GM18867 (cell line): ENCODE data around the gene PDE11A.

Source experiments
- ATAC-seq: cut with Tn5 transposase; IDR thresholded peaks from one replicate; pipeline ENCODE4 v1.9.1; 2021; ENCODE audit warnings: mild to moderate bottlenecking, moderate library complexity; ENCODE audit not compliant: unreplicated experiment

PDE11A gene

DNA sequence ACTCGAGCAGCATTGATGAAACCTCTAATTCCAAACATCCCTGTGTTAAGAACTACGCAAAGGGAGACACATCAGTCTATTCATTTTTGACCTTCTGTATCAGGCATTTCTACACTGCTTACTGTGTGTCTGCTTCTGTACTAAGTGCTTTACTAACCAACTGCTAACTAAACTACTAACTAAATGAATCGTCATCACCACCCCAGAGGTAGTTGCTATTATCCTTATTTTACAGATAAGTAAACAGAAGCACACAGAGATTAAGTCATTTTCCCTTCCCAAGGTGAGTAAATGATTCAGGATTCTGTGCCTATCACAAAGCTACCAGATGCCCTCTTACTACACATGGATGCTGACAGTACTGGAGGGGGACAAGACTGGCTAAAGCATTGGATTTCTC, 395.9 kb downstream of the PDE11A start:
- no peak for ATAC-seq

DNA sequence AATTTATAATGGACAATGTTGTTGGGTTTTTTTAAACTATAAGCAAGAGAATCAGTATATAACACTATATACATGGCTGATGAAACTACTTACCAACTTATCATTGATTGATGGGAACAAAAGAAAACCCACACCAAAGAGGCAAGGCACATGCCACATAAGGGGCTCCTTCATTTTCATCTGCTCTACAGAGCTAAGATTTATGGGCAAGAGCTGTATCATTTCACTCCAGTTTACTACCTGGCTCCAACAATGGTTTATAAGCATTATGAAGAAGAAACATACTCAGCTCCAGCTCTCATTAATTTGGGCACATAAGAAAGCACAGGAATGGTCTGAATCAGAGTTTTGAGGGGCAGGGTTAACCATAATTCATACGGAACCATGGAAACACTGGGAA, 396.8 kb downstream of the PDE11A start:
- no peak for ATAC-seq

DNA sequence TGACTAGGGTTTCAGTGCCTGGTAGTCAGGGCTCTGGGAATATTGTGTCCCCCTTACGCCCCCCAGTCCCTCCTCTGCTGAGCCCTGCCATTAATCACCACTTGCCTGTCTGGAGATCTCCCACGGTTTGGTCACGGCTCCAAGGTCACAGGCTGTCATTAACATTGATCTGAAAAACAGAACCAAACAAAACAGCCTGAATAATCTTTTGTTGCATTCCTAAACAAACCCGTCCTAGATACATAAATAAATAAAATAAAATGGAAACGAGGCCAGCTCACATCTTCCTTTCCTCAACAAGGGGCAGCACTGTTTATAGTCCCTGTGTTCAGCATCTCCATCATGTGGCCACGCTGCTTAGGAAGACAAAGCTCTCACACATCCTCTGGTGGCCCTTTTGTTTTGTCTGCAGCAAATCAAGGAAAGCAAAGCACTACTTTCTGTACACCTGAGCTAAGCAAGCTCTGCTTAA, 397.2 kb downstream of the PDE11A start:
- no peak for ATAC-seq

DNA sequence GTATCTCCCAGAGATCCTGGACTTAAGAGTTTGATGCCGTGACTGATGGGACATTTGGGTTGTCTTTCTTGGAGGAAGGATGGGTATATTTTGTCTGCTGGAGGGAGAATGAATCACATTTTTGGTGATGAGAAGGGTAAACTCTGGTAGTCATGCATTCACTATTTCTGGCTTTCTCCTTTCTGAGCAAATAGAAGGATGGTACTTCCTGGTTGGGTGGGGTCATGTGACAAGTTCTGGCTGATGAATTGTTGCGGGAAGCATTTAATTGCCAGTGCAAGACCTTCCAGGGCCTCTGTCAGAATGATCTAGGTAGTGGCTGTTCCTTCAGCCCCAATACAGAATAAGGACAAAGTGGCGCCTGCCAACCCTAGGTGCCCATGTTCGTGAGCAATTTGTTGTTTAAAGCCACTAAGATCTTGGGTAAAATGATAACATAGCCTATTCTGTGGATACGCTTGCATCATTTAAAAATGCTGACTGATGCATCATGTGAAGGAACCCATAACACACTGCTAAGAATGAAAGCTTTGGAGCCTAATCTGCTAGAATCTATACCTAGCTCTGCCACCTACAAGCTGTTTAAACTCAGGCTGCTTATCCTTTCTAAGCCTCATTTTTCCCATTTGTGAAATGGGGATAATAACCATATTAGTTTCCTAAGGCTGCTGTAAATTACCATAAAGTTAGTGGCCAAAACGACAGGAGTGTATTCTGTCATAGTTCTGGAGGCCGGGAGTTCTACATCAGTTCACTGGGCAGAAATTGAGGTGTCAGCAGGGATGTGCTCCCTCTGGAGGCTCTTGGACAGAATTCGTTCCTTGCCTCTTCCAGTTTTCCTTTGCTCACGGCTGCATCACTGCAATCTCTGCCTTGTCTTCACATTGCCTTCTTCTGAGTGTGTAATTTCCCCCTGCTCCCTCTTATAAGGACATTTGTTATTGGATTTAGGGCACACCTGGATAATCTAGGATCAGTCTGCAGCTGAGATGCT, 398.7 kb downstream of the PDE11A start:
- no peak for ATAC-seq

DNA sequence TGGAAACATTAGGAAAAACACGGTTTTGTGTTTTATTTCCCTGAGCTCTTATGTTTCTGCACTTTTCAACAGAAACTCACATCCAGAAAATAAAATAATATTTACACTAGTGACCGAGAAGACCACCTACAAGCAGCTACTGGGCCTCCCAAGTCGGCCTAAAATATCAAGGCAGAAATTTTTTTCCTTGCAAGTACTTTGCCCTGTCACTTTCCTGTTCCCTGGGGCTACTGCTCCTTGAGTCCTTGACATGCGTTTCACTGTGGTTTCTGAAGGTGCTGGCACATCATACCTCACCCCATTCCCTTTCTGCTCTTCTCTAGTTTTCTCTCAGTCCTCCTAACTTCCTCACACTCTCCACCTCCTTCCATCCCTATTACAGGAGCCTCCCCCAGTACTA, 400.9 kb downstream of the PDE11A start:
- ATAC-seq: no peak

DNA sequence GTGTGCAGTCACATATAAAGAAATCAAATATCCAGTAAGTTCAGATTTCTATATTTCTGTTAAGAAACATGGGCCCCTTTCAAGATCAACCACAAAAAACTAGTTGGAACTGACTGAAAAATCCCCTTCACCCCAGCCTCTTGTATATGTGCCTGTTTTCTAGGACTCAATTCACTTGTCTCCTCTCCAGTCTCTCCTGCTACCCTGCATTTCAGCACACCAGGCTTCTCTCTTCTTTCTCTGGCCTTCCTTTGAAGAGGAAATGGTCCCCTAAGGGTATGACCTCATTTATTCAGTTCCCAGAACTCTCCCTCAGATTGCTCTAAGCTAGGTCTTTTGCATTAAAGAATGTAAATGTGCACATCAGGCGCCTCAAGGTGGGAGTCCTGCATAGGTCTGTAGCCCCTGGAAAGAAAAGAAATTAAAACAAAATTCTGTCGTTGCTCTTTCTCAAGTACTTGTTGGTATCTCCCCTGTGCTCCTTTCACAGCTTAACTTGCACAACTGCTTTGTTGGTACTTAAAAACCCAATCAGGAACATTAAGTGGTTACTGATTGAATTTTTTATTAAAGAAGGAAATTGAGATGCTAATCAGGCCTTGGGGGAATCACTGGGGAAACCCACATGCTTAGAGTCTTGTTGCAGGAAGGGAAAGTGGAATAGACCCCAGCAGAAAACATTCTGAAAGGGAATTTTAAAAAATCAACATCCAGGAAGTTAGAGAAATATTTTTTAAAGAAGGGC, 401.6 kb downstream of the PDE11A start:
- no peak for ATAC-seq

DNA sequence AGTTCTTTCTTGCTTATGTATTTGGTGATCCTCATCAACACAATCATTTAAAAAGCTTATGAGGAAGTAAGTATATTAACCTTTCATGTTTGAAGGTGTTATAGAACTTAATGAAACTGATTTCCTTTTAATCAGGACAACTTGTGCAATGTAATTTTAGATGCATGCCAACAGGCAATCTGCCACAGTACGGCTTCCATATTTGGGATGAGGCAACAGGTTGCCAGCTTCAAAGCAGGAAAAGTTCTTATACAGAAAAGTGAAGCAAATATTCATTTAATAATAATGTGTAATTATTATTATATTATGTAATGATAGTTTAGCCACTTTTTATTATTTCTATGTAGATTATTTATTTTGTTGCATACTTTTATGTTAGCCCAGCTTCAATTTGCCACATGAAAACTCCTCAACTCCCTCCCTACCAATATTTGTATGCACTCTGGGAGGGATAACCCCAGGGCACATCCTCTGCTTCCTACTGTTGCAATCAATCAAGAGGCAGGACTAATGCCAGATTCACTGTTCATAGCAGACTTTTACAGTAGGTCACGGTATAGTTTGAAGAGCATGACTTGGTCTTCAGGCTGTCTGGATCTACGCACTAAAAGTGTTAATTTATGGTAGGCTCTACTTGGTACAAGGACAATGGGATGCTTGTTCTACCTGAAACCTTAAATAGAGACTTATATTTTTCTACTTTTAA, 402.8 kb downstream of the PDE11A start:
- ATAC-seq: no peak

DNA sequence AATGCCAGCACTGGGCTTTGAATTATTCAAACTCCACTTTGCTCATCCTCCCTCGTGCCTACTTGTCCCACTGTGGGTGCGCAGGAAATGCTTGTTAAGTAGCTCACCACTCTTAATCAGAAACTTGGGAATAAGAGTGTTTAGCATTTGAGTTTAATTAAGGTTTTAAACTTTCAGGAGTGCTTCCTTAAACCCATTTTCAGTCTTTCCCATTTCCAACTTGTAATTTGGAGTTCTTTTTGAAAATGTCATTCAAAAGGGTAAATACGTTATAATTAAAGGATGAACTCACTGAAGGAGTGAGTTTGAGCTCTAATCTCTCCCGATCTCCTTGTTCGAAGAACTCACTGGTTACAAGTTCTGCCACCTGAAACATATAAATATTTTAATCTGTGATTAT, 403.4 kb downstream of the PDE11A start:
- ATAC-seq: no peak

DNA sequence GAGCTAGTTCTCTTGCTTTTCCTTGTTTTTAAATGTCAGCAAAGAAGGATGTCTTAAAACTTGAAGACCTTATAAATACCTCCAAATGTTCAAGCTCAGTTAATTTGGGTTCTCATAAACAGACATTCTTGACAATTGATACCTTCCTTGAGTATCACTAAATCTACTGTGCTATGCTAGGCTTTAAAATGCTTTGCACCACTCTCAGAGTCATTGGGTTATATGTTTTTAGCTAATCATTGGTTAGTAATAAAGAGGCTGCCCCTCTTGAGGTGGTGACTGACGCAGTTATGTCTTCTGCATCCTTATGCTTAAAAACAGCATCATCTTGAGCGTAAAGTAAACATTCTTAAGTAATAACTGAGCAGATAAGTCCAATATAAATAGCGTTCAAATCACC, 404.0 kb downstream of the PDE11A start:
- ATAC-seq: no peak

DNA sequence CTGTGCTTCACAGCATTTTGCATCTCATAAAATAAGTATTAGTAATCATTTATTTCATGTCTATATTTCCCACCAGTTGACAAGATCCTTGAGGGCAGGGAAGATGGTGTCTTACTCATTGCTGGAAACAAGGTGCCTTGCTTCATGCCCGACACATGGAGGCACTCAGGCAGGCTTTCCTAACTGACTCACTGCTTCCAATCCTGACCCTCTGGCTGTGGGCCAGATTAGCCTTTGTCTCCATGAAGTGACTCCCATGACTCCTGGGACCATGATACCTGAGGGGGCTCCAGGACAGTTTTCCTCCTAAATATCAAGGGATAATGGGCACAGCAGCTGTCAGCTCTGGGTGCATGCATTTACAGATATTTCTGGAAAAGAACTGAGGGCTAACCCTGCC, 405.0 kb downstream of the PDE11A start:
- ATAC-seq: no peak

DNA sequence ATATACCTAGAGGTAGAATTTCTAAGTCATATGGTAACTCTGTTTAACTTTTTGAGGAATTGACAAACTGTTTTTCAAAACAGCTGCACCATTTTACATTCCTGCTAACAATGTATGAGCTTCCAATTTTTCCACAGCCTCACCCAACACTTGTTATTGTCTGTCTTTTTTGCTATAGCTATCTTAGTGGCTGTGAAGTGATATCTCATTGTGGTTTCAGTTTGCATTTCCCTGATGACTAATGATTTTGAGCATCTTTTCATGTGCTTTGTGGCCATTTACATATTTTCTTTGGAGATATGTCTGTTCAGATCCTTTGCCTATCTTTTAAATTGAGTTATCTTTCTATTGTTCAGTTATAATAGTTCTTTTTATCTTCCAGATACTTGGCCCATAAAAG, 406.2 kb downstream of the PDE11A start:
- no peak for ATAC-seq

DNA sequence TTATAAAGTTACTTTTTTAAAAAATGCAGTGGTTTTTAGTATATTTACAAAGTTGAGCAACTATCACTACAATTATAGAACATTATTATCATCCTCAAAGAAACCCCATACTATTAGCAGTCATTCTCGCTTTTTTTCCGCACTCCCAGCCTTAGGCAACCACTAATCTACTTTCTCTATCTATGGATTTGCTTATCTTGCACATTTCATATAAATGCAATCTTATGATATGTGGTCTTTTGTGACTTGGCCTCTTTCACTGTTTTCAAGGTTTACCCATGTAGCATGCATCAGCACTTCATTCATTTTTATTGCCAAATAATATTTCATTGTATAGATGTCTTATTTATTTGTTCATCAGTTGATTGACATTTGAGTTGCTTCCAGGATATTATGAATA, 406.6 kb downstream of the PDE11A start:
- ATAC-seq: no peak

DNA sequence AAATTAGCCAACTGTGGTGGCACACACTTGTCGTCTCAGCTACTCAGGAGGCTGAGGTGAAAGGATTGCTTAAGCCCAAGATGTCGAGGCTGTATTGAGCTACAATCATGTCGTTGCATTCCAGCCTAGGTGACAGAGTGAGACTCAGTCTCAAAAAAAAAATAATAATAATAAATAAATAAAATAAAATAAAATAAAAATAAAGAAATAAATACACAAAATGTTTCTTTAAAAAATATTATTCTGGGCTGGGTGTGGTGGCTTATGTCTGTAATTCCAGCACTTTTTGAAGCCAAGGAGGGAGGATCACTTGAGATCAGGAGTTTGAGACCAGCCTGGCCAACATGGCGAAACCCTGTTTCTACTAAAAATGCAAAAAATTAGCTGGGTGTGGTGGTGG, 407.2 kb downstream of the PDE11A start:
- no peak for ATAC-seq

DNA sequence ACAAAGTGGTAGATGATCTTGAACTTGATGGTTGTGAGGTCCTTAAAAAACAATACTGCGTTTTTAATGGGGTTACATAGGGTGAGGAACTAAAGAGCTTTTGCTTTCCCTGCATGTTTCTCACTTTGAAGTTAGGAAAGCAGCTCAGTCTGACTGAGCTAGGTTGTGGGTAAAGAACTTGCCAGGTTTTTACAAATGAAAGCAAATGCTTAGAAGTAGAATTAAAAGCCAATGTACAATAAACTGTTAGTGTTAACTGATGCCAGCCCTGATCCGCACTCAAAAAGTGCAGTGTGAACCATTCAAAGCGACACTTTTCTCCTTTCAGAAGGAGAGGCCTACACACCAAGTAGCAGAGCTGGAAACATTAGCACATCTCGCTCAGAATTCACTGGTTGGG, 409.7 kb downstream of the PDE11A start:
- no peak for ATAC-seq

DNA sequence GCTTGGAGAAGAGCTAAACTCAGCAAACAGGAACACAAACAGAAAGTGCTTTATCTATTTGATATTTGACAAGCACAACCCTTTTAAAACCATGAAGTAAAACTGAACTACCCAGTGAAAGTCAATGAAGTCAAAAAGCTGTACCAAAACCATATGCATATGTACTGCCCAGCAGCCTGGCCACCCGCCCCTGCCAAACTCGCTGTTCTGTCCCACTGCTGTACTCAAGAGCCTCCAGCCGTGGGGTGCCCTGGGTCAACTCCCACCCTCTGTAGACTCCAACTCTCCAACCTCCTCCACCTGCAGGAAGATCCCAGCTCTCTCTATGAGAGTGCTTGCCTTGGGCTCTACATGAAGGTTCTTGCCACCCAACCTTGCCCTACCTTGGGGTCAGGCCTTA, 411.8 kb downstream of the PDE11A start:
- ATAC-seq: no peak

DNA sequence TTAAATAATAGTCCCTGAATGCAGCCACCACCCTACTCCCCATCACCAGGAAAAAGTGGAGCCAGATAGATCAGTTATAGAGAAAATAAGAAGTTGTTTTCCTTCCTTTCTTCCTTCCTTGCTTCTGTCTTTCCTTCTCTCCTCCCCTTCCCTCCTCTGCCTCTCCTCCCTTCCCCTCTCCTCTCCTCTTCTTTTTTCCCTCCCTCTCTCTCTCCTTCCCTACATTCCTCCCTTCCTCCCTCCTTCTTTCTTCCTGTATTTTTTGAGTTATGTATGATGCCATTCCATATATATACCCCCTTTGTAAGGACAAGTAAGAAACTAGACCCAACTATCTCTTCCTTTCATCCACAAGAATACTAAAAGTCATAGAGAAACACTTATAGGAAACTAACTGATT, 414.3 kb downstream of the PDE11A start:
- no peak for ATAC-seq

DNA sequence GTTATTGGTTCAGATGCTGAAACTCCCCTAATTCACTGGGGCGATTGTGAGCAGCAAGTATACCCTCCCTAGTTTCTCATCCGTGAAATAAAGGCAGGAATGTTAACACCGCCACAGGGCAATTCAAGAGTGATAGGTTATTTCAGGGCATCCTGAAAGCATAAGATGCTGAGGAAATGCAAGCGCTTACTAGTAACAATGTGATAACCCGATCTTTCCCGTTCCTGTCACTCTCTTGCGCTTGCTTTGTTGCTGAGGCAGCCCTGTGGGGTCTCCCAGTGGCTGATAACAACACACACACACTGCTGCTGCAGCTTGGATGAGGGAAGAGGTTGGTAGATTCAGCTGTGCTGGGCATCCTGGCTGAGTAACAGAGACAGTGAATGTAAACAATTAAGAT, 420.7 kb downstream of the PDE11A start:
- ATAC-seq: no peak

DNA sequence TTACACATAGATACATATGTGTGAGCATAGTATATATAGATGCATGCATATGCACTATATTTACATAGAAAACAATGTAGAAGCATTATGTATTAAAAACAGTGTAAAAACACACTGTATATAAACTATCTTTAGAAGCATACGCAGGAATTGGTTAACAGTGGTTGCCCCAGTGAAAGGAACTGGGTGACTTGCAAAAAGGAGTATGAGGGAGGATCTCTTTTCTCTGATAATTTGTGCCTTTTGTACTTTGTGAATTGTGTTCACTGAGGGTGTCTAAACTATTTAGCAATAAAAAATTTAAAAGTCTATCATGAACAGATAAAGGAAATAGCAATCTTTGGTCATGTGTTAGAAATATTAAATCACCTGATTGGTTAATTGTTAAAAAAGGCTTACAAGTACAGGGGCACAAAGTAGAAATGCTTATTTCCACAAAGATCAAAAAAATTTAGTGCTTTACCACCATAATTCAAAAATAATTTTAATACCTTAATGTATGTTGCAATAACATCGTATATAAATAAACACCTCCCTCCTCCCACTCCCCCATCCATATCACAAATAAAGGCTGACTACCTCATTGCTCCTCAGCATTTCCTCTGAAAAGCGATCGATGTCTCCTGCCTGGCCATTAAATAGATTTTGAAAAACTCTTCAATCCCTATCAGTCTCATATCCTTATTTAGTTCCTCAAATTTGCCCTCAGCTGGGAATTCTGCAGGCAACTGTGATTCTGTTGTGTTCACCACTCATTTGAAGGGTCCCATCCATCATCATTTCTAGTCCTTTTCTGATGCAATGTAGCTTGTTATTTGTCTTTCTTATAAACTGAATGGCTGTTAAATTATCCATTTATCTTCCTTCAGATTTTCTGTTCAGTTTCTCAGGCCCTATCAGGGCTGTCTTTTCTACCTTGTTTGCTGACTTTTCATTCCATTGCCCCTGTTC, 422.7 kb downstream of the PDE11A start:
- ATAC-seq: no peak

DNA sequence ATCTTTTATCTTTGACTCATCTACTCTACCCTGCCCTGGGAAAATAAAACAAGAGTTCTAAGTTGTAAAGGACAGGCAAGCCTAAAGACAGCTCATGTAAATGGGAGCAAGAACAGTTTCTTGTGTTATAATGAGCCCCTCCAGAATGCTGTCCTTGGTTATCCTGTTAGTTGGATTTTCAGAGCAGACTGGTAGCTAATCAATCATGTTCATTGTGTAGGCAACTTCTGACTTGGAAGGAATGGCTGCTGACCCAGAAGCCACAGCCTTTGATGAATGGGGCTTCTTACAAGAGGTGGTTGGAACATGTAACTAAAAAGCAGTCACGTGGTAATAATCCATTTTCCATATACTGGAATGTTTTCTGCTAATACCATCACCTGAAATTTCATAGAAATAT, 425.8 kb downstream of the PDE11A start:
- ATAC-seq: no peak

DNA sequence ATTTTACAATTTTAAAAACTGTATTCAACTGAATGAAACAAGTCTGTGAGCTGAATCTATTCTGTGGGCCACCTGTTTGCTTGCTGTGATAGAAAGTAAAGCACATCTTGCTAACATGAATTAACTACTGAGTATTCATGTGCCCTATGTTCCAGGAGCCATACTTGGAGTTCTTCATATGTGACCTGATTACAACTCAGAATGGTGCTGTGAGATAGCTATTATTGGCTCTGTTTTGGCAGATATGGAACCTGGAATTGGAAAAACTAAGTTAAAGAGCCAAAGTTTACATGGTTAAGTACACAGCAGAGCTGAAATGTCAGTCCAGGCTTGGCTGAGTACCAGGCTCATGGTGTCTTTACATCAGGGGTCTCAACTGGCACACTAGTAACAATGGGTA, 426.3 kb downstream of the PDE11A start:
- no peak for ATAC-seq
